Stimulated activated CD4-positive, alpha-beta T cell treated with anti-CD3 and anti-CD28 coated beads, Interleukin-2, amount 100 ng/mL, for 48 hours (primary cell): ENCODE results near the gene ANKRD13B.

Experiments
- DNase-seq, 2 donors: peaks; one replicate each; pipeline ENCODE4 v3.0.0-alpha.2; 2020

ANKRD13B gene

GRCh38 chr17:29569245-29569950, 23.5 kb upstream of the ANKRD13B start:
- DNase-seq: no peak

GRCh38 chr17:29570521-29570920, 22.4 kb upstream of the ANKRD13B start:
- DNase-seq: no peak

GRCh38 chr17:29571486-29571882, 21.4 kb upstream of the ANKRD13B start:
- DNase-seq: no peak

DNA sequence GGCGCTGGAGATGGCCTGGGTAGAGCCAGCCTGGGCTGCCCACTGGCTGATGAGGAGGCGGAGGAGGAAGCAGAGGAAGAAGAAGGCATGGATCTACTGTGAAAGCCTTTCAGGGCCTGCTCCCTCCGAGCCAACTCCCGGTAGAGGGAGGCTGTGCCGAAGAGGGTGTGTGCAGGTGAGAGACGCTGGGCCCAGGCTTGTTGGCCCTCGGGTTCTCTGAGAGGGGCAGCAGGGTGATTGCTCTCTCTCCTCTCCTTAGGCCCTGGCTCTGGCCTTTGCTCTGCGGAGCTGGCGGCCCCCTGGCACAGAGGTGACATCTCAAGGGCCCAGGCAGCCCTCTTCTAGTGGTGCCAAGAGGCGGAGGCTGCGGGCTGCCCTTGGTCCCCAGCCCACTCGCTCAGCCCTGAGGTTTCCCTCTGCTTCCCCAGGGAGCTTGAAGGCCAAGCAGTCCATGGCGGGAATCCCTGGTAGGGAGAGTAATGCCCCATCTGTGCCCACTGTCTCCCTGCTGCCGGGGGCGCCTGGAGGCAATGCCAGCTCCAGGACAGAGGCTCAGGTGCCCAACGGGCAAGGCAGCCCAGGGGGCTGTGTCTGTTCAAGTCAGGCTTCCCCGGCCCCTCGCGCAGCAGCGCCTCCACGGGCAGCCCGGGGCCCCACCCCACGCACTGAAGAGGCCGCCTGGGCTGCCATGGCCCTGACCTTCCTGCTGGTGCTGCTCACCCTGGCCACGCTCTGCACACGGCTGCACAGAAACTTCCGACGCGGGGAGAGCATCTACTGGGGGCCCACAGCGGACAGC, 20.9 kb upstream of the ANKRD13B start:
- no peak for DNase-seq

GRCh38 chr17:29572691-29573557, 20.0 kb upstream of the ANKRD13B start:
- peak; percentile 40 to 59 for DNase-seq

GRCh38 chr17:29573558-29573869, 19.4 kb upstream of the ANKRD13B start:
- no peak for DNase-seq

GRCh38 chr17:29573871-29574731, 18.8 kb upstream of the ANKRD13B start:
- no peak for DNase-seq

DNA sequence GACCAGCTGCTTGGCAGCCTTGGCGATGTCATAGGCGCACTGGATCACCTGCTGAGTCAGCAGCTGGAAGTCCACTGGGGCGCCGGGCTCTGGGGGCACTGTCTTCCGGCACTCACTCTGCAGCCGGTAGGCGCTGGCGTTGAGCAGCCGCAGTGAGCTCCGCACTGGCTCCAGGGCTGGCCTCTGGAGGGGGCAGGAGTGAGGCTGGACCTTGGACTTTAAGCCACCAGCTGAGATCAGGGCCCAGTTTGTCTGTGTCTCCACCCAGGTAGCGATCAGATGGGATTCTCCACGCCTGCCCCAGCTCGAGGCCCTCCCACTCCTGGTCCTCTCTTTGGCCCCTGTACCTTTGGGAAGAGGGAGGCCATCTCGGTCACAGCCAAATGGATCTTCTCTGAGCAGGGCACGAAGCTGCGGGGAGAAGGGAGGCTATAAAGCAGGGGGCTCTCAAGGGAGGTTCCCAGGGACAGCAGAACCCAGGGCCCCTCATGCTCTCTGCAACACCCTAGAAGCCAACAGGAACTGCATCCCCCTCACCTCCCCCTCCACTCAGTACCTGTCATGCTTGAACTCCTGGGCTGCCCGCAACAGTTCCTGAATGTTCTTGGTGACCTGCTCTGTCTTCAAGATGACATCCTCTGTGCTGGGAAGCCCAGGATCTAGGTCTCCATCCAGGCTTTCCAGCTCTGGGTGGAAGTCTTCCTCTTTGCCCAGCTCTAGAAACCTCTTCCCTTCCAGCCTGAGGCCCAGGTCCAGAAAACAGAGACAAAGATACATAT, 18.0 kb upstream of the ANKRD13B start:
- DNase-seq: no peak

- DNase-seq: no peak
Observed at GRCh38 chr17:29575511-29576213, 17.3 kb upstream of the ANKRD13B start.

- no peak for DNase-seq
Observed at GRCh38 chr17:29576214-29577000, 16.5 kb upstream of the ANKRD13B start.

- no peak for DNase-seq
Observed at GRCh38 chr17:29577001-29577370, 15.9 kb upstream of the ANKRD13B start.

DNA sequence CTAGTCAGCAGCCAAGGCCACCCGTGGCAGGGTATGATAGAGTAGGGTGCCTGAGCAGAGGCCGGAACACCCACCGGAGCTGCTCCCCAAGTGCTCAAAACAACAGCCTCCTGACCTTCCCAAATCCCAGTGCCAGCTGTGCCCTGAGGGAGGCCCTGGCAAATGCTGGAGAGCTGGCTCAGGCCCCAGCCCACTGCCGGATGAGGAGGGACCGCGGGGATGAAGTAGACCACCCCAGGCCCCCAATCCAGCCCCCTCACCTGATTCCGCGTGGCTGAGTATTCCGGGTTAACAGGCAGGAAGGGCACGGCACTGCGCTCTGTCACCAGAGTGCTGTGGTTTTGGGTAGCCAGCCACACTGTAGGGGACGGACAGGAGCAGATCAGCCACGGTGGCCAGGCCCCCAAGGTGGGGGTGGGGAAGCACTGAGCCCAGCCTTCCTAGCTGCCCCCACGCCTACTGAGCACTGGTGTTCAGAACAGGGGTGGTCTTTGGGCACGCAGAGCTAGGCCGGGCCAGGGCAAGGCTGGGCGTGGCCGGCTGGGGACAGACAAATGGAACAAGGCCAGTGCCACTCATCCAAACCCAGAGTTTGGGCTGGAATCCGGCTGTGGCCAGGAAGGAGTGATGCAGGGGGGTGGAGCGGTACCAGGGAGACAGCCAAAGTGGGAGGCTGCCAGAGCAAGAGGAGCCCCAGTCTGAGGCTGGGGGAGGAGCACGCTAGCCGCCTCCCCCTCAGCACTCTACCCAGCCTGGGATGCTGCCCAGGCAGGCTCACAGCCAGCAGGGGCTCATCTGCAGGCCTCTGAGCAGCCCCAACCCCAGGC, 15.3 kb upstream of the ANKRD13B start:
- DNase-seq: no peak

- DNase-seq: no peak
Observed at GRCh38 chr17:29578626-29579485, 14.1 kb upstream of the ANKRD13B start.

DNA sequence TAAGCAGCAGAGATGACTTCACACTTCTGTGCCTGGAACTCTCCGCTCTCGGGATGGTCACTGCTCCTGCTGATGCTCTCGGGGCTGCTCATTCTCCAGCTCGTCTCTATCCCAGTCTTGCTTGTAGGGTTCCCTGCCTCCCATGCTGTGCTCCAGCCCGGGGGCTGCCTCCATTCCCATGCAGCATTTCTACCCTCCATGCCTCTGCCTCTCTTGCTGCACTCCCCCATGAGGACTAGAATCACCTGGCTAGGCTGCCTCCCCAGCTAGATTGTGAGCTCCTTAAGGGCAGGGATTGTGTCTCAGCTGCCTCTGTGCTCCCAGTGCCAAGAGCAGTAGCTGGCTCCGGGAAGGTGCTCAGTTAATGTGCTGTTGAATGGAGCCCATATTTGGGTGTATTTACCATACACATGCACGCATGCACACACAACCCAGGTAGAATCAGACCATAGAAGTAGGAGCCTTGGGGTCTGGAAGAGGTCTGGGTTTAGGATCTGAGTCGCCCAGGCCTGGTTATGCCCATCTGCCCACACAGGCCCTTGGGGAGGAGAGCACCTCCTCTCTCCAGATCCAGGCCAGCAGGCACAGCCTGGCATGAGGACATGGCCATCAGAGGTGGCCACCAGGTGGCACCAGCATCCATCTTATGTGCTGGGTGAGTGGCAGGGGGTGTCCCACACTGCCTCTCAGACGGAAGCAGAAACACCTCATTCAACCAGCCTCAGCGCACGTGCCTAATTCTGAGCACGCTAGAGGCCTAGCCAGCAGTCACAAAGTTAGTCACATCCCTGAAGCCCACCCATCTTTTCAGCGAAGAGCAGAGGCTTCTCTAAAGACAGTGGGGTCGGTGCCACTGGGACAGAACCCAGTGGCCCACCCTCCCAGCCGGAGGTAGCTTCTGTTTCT, 12.8 kb upstream of the ANKRD13B start:
- peak; percentile 85 to 89 for DNase-seq

DNA sequence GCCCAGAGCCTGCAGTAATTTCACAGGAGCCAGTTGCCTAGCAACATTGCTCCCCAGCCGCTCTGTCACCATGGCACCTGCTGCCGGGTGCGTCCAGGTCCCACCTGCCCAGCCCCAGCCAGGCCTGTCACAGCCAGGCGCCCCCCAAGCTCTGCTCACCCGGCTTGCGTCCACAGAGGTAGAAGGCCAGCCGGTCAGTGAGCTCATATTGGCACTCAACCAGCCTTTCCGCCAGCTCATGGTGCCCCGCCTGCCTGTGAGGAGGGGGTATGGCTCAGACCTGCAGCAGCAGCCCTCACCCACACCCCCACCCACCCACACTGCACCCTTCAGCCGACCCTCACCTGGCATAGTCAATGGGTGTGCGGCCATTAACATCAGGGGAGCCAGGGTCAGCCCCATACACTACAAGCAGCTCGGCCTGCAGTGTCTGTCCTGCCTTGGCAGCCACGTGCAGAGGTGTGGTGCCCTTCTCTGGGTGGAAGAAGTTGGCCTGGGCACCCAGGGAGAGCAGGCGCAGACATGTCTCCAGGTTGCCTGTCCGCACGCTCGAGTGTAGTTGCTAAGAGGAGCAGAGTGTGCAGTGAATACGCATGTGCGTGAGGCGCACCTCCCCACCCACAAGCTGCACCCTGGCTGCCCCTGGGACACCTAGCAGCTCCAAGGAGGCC, 11.2 kb upstream of the ANKRD13B start:
- DNase-seq: no peak

DNA sequence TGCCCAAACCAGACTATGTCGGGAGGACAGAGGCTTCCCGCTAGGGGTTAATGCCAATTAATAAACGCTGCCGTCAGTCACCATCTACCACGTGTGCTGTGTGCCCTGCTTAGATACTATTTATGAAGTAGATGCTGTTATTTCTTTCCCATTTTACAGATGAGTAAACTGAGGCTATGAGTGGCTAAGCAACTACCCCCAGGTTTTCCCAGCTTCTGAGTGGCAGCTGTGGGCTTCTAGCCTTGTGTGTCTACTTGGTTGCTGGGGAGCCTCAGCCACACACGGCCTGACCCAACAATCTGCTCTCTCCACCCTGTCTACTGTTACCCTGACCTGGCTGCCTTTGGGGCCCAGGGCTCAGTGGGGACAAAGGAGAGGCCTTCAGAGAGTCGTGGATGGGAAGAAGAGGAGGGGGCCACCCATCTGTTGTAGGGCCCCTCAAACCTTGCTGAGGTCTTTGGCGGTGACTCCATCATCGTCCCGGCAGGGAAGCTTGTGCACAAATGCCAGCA, 10.6 kb upstream of the ANKRD13B start:
- DNase-seq: no peak
